ENCODE data around the gene MEG3. TPM values are rescaled to one million over a fixed set of nuclear protein-coding genes. Genes with fewer than 3 reads are reported as not detected.

Gene MEG3
- total RNA-seq, 1 donor from 2014 or later: not detected

- peaks cover 7% of the 10 kb centered on the region for H3K27me3 Mint-ChIP-seq (ENCODE audit: low read depth)
- no peak for TF ChIP-seq CTCF (IDR thresholded peaks at IDR 0.05)
- DNase-seq (ENCODE audit: low spot score): peak; percentile 77
- H3K4me3 Mint-ChIP-seq (ENCODE audit: unreplicated experiment): no peak overlapping the region
- H3K9me3 Mint-ChIP-seq (ENCODE audit: low read depth): no peaks in the 10 kb centered on the region
- no peaks in the 10 kb centered on the region for H3K36me3 Mint-ChIP-seq (ENCODE audit: low read depth)
- H3K27ac Mint-ChIP-seq (ENCODE audit: unreplicated experiment): no peak overlapping the region
- H3K4me1 Mint-ChIP-seq (ENCODE audit: low read depth): peaks cover 11% of the 10 kb centered on the region
Observed at GRCh38 chr14:100891501-100892445, 65.9 kb downstream of the MEG3 start.

- no peaks in the 10 kb centered on the region for H3K9me3 Mint-ChIP-seq (ENCODE audit: low read depth)
- no peak for TF ChIP-seq CTCF (IDR thresholded peaks at IDR 0.05)
- H3K36me3 Mint-ChIP-seq (ENCODE audit: low read depth): no peaks in the 10 kb centered on the region
- no peak for DNase-seq (ENCODE audit: low spot score)
- peaks cover 12% of the 10 kb centered on the region for H3K27me3 Mint-ChIP-seq (ENCODE audit: low read depth)
- no peak overlapping the region for H3K4me3 Mint-ChIP-seq (ENCODE audit: unreplicated experiment)
- no peak overlapping the region for H3K27ac Mint-ChIP-seq (ENCODE audit: unreplicated experiment)
- peaks cover 5% of the 10 kb centered on the region for H3K4me1 Mint-ChIP-seq (ENCODE audit: low read depth)
Observed at GRCh38 chr14:100892496-100893227, 66.7 kb downstream of the MEG3 start.

GRCh38 chr14:100893228-100893601 is 67.3 kb downstream of the MEG3 start:
- DNase-seq (ENCODE audit: low spot score): peak; percentile 35
- TF ChIP-seq CTCF (IDR thresholded peaks at IDR 0.05): no peak
- Mint-ChIP-seq H3K27ac (ENCODE audit: unreplicated experiment) (no peak overlapping the region), H3K4me3 (ENCODE audit: unreplicated experiment) (no peak overlapping the region), H3K36me3 (ENCODE audit: low read depth) (no peaks in the 10 kb centered on the region), H3K9me3 (ENCODE audit: low read depth) (no peaks in the 10 kb centered on the region), H3K4me1 (ENCODE audit: low read depth) (no peaks in the 10 kb centered on the region), H3K27me3 (ENCODE audit: low read depth) (peaks cover 12% of the 10 kb centered on the region)

- peak; percentile 46 for DNase-seq (ENCODE audit: low spot score)
- no peaks in the 10 kb centered on the region for H3K36me3 Mint-ChIP-seq (ENCODE audit: low read depth)
- H3K9me3 Mint-ChIP-seq (ENCODE audit: low read depth): no peaks in the 10 kb centered on the region
- H3K27me3 Mint-ChIP-seq (ENCODE audit: low read depth): peaks cover 12% of the 10 kb centered on the region
- no peaks in the 10 kb centered on the region for H3K4me1 Mint-ChIP-seq (ENCODE audit: low read depth)
- H3K27ac Mint-ChIP-seq (ENCODE audit: unreplicated experiment): no peak overlapping the region
- H3K4me3 Mint-ChIP-seq (ENCODE audit: unreplicated experiment): no peak overlapping the region
- TF ChIP-seq CTCF (IDR thresholded peaks at IDR 0.05): no peak
Observed at GRCh38 chr14:100893760-100894159, 67.8 kb downstream of the MEG3 start.

- peaks cover 18% of the 10 kb centered on the region for H3K27me3 Mint-ChIP-seq (ENCODE audit: low read depth)
- peak; percentile 48 for DNase-seq (ENCODE audit: low spot score)
- peaks cover 4% of the 10 kb centered on the region for H3K4me1 Mint-ChIP-seq (ENCODE audit: low read depth)
- H3K27ac Mint-ChIP-seq (ENCODE audit: unreplicated experiment): no peak overlapping the region
- TF ChIP-seq CTCF (IDR thresholded peaks at IDR 0.05): no peak
- no peaks in the 10 kb centered on the region for H3K9me3 Mint-ChIP-seq (ENCODE audit: low read depth)
- H3K36me3 Mint-ChIP-seq (ENCODE audit: low read depth): no peaks in the 10 kb centered on the region
- no peak overlapping the region for H3K4me3 Mint-ChIP-seq (ENCODE audit: unreplicated experiment)
Observed at GRCh38 chr14:100894416-100894815, 68.5 kb downstream of the MEG3 start.

Measured in chondrocyte (in vitro differentiated cells).